ENCODE data around the gene MUC2. TPM values are rescaled to one million over a fixed set of nuclear protein-coding genes. Genes with fewer than 3 reads are reported as not detected.

The MUC2 gene
- total and polyA plus RNA-seq, 2 donors (not counting 1 experiment from before 2014, with no cell fraction given): not detected

DNA sequence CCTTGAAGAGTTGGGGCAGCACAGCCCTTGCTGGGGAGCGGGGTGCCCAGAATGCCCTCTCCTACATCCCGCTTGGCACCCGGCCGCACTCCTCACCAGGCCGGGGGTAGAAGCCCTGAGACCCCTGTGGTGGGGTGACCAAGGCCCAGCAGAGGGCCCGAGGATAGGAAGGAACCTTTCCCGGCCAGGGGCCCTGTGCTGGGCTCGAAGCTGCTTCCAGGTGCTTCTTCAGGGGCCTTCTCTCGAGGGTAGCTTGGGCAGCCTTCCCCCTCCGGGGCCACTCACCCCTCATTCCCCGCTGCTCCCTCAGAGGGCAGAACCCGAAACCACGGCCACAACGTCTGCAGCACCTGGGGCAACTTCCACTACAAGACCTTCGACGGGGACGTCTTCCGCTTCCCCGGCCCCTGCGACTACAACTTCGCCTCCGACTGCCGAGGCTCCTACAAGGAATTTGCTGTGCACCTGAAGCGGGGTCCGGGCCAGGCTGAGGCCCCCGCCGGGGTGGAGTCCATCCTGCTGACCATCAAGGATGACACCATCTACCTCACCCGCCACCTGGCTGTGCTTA lies 752 bp downstream of the MUC2 start:
- Mint-ChIP-seq H3K4me1 (no peaks in the 10 kb centered on the region), H3K27ac (no peak overlapping the region), H3K4me3 (no peak overlapping the region), H3K9me3 (ENCODE audit: insufficient read depth) (no peaks in the 10 kb centered on the region), H3K27me3 (no peaks in the 10 kb centered on the region)
- H3K36me3 ChIP-seq (replicated peaks in 1 of 2; ENCODE audit: control extremely low read depth in 1 of 2, control insufficient read depth in 1 of 2, extremely low read depth in 1 of 2, insufficient read depth in 2 of 2, low read length in 1 of 2): no peaks in the 10 kb centered on the region
- POLR2A ChIA-PET: no interaction called here
- no peak overlapping the region for H2AFZ ChIP-seq (ENCODE audit: insufficient read depth, low read depth, low read length, poor library complexity, severe bottlenecking)
- intact Hi-C loops (cut with micrococcal nuclease): no loop called here
- H3K79me2 ChIP-seq (ENCODE audit: control insufficient read depth, insufficient read depth, low read length): no peaks in the 10 kb centered on the region
- no peak overlapping the region for H3K4me2 ChIP-seq (replicated peaks; ENCODE audit: low read depth, low read length, poor library complexity, severe bottlenecking)
- H3K4me3 ChIP-seq (ENCODE audit: control extremely low read depth in 1 of 5, extremely low read depth in 1 of 5, insufficient read depth in 1 of 5, low read depth in 2 of 5, low read length in 4 of 5): no peak overlapping the region
- no peak for DNase-seq
- H3K4me1 ChIP-seq (ENCODE audit: control insufficient read depth in 2 of 2, insufficient read depth in 2 of 2, low read length in 2 of 2): no peaks in the 10 kb centered on the region
- H3K27me3 ChIP-seq (replicated peaks in 1 of 4; ENCODE audit: control extremely low read depth in 1 of 4, control insufficient read depth in 3 of 4, insufficient read depth in 4 of 4, low read length in 3 of 4): peaks cover 0 to 2% (median under 1%) of the 10 kb centered on the region in 4 experiments
- TF ChIP-seq EZH2 (IDR thresholded peaks at IDR 0.05; ENCODE audit: borderline replicate concordance, insufficient read depth, low read depth, low read length, poor library complexity, severe bottlenecking): no peak
- TF ChIP-seq, protein P1, sequence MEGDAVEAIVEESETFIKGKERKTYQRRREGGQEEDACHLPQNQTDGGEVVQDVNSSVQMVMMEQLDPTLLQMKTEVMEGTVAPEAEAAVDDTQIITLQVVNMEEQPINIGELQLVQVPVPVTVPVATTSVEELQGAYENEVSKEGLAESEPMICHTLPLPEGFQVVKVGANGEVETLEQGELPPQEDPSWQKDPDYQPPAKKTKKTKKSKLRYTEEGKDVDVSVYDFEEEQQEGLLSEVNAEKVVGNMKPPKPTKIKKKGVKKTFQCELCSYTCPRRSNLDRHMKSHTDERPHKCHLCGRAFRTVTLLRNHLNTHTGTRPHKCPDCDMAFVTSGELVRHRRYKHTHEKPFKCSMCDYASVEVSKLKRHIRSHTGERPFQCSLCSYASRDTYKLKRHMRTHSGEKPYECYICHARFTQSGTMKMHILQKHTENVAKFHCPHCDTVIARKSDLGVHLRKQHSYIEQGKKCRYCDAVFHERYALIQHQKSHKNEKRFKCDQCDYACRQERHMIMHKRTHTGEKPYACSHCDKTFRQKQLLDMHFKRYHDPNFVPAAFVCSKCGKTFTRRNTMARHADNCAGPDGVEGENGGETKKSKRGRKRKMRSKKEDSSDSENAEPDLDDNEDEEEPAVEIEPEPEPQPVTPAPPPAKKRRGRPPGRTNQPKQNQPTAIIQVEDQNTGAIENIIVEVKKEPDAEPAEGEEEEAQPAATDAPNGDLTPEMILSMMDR (IDR thresholded peaks at IDR 0.05): no peak
- CTCF ChIA-PET: no interaction called here
- ATAC-seq (ENCODE audit: low read depth): no peak
- WGBS (ENCODE audit: insufficient coverage): 92% methylated on average over 28 of the region's 28 CpGs
- H3K9ac ChIP-seq (ENCODE audit: low read length): no peak overlapping the region
- H3K9me3 ChIP-seq (ENCODE audit: control extremely low read depth in 1 of 3, control insufficient read depth in 2 of 3, insufficient read depth in 1 of 3, low read length in 2 of 3): no peaks in the 10 kb centered on the region
- no peaks in the 10 kb centered on the region for H4K20me1 ChIP-seq (ENCODE audit: control insufficient read depth, insufficient read depth, low read length, poor library complexity, severe bottlenecking)
- H3K27ac ChIP-seq (ENCODE audit: low read length in 2 of 2): no peak overlapping the region

DNA sequence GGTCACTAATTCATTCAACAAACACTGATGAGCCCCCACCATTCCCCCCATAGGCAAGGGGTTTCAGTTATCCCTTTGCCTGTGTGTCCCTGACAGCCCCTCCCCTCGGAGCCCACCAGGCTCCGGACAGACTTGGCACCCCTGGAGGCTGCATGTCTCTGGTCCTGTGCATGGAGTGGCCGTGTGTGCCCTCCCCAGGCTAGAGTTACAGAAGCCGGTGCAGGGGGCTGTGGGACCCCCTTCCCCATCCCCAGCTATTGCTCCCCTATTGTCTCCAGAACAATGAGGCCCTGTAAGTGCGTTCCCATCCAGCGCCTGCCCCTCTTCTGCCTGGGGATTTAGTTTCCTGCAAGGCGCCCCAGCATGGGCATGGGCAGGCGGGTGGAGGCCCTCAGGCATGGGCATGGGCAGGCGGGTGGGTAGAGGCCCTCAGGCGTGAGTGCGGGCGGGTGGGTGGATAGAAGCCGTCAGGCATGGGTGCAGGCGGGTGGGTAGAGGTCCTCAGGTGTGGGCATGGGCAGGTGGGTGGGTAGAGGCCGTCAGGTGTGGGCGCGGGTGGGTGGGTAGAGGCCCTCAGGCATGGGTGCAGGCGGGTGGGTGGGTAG lies 1.5 kb downstream of the MUC2 start:
- 84% methylated on average over 8 of the region's 18 CpGs for WGBS (ENCODE audit: insufficient coverage)
- no peak overlapping the region for H3K4me3 Mint-ChIP-seq

More for the DNA sequence above, 1.5 kb downstream of the MUC2 start:
- ChIA-PET POLR2A (no interaction called here), CTCF (no interaction called here)
- H3K4me1 Mint-ChIP-seq: no peaks in the 10 kb centered on the region
- Histone ChIP-seq H3K4me2 (replicated peaks; ENCODE audit: low read depth, low read length, poor library complexity, severe bottlenecking) (no peak overlapping the region), H4K20me1 (ENCODE audit: control insufficient read depth, insufficient read depth, low read length, poor library complexity, severe bottlenecking) (no peaks in the 10 kb centered on the region), H3K4me3 (ENCODE audit: control extremely low read depth in 1 of 5, extremely low read depth in 1 of 5, insufficient read depth in 1 of 5, low read depth in 2 of 5, low read length in 4 of 5) (no peak overlapping the region), H3K27ac (ENCODE audit: low read length in 2 of 2) (no peak overlapping the region), H3K36me3 (replicated peaks in 1 of 2; ENCODE audit: control extremely low read depth in 1 of 2, control insufficient read depth in 1 of 2, extremely low read depth in 1 of 2, insufficient read depth in 2 of 2, low read length in 1 of 2) (no peaks in the 10 kb centered on the region), H3K27me3 (replicated peaks in 1 of 4; ENCODE audit: control extremely low read depth in 1 of 4, control insufficient read depth in 3 of 4, insufficient read depth in 4 of 4, low read length in 3 of 4) (peaks cover 0 to 2% (median under 1%) of the 10 kb centered on the region in 4 experiments), H2AFZ (ENCODE audit: insufficient read depth, low read depth, low read length, poor library complexity, severe bottlenecking) (no peak overlapping the region), H3K79me2 (ENCODE audit: control insufficient read depth, insufficient read depth, low read length) (no peaks in the 10 kb centered on the region), H3K9me3 (ENCODE audit: control extremely low read depth in 1 of 3, control insufficient read depth in 2 of 3, insufficient read depth in 1 of 3, low read length in 2 of 3) (no peaks in the 10 kb centered on the region), H3K9ac (ENCODE audit: low read length) (no peak overlapping the region), H3K4me1 (ENCODE audit: control insufficient read depth in 2 of 2, insufficient read depth in 2 of 2, low read length in 2 of 2) (no peaks in the 10 kb centered on the region)
- ATAC-seq (ENCODE audit: low read depth) (no peak), DNase-seq (no peak)
- intact Hi-C loops (cut with micrococcal nuclease): no loop called here
- no peaks in the 10 kb centered on the region for H3K27me3 Mint-ChIP-seq
- TF ChIP-seq, protein P1 (IDR thresholded peaks at IDR 0.05): no peak
- TF ChIP-seq EZH2 (IDR thresholded peaks at IDR 0.05; ENCODE audit: borderline replicate concordance, insufficient read depth, low read depth, low read length, poor library complexity, severe bottlenecking): no peak
- no peak overlapping the region for H3K27ac Mint-ChIP-seq
- no peaks in the 10 kb centered on the region for H3K9me3 Mint-ChIP-seq (ENCODE audit: insufficient read depth)
